K562 (cell line): ENCODE data around the gene CCDC194. TPM values are rescaled to one million over a fixed set of nuclear protein-coding genes. Genes with fewer than 3 reads are reported as not detected.

Source experiments
- ATAC-seq: fragments of 200-7000 bp; cut with Tn5 transposase; 3 replicates; pipeline ENCODE4 v1.9.1; 2020; ENCODE audit warnings: moderate library complexity
- BruUV-seq: library from RNA; stranded (reverse); fragments of 400-500 nt; replicated peaks from 2 replicates; lab custom pipeline; 2021; lab: Mats Ljungman, UMichigan
- CTCF ChIA-PET: fragments of 300-600 bp; formaldehyde crosslinking; extraction: SDS; loops from one replicate; lab custom pipeline; 2021; ENCODE audit warnings: low intra/inter-chr PET ratio; lab: Yijun Ruan, JAX
- POLR2A ChIA-PET: fragments of 300-600, 350-650 bp; sonication (Branson Sonifier 250); formaldehyde crosslinking; extraction: SDS; loops from one replicate; lab custom pipeline; 2021; ENCODE audit warnings: antibody characterized with exemption, inconsistent platforms; lab: Yijun Ruan, JAX
- DNase-seq, 4 experiments: peaks; one replicate each; pipeline versions ENCODE4 v3.0.0 to v3.0.0-alpha.2; 2011 to 2018; ENCODE audit warnings: low spot score in 3 of 4, mixed read lengths in 3 of 4; ENCODE audit errors: extremely low read depth in 1 of 4
- FAIRE-seq: peaks from 2 replicates; lab custom pipeline; 2011; peaks lifted over from hg19 to GRCh38; lab: Jason Lieb, UNC
- H2AFZ ChIP-seq: 2 replicates; pipeline ENCODE4 v1.6.0; 2011; ENCODE audit warnings: low read depth, low read length, control low read depth, inconsistent platforms
- H3K27ac ChIP-seq: fragments of 200-600 bp; 3 replicates; pipeline ENCODE4 v1.8.0; 2011; ENCODE audit warnings: low read depth, mild to moderate bottlenecking, control low read depth, inconsistent platforms, low read length, moderate library complexity, mixed read lengths; ENCODE audit errors: extremely low read depth
- H3K27me3 ChIP-seq, 2 experiments: fragments of 300-600 bp in 1 of 2; 2 replicates in 1 of 2; 3 replicates in 1 of 2; pipeline versions ENCODE4 v1.6.0 to v1.8.0; 2011; ENCODE audit warnings: inconsistent platforms in 2 of 2, low read length in 2 of 2, mild to moderate bottlenecking in 1 of 2, mixed read lengths in 1 of 2, moderate library complexity in 1 of 2; ENCODE audit not compliant: control insufficient read depth in 2 of 2, insufficient read depth in 2 of 2
- H3K36me3 ChIP-seq: fragments of 300-600 bp; 3 replicates; pipeline ENCODE4 v1.8.0; 2011; ENCODE audit warnings: mild to moderate bottlenecking, low read length, inconsistent platforms; ENCODE audit not compliant: control insufficient read depth, insufficient read depth
- H3K4me1 ChIP-seq, 2 experiments: fragments of 200-600 bp in 1 of 2; replicated peaks in 1 of 2; 2 replicates in 1 of 2; 3 replicates in 1 of 2; pipeline versions ENCODE4 v1.5.1 to v1.8.0; 2011; ENCODE audit warnings: inconsistent platforms in 2 of 2, low read length in 2 of 2, mild to moderate bottlenecking in 1 of 2, mixed read lengths in 1 of 2, moderate library complexity in 1 of 2; ENCODE audit not compliant: control insufficient read depth in 2 of 2, insufficient read depth in 2 of 2
- H3K4me2 ChIP-seq: 2 replicates; pipeline ENCODE4 v1.6.1; 2011; ENCODE audit warnings: low read length, control low read depth, inconsistent platforms, mixed read lengths; ENCODE audit not compliant: insufficient read depth
- H3K4me3 ChIP-seq: fragments of 200-600 bp; sonication (generic), shearing (Covaris generic); 2 replicates; pipeline ENCODE4 v1.5.1; 2016; ENCODE audit warnings: control low read depth, inconsistent platforms
- H3K79me2 ChIP-seq: fragments of 200-600 bp; 3 replicates; pipeline ENCODE4 v1.8.0; 2011; ENCODE audit warnings: low read length, inconsistent platforms; ENCODE audit not compliant: control insufficient read depth, insufficient read depth
- H3K9ac ChIP-seq, 2 experiments: 2 replicates each; pipeline versions ENCODE4 v1.6.0 to v1.6.1; 2011; ENCODE audit warnings: low read depth in 2 of 2, low read length in 2 of 2, control low read depth in 1 of 2, inconsistent platforms in 1 of 2, mild to moderate bottlenecking in 1 of 2, mixed read lengths in 1 of 2; ENCODE audit not compliant: insufficient read depth in 1 of 2
- H3K9me1 ChIP-seq: one replicate; pipeline ENCODE4 v1.6.0; 2011; ENCODE audit warnings: inconsistent platforms, mild to moderate bottlenecking, low read length, moderate library complexity; ENCODE audit not compliant: control insufficient read depth, insufficient read depth
- H3K9me3 ChIP-seq: replicated peaks from 2 replicates; pipeline ENCODE4 v1.5.1; 2011; ENCODE audit warnings: low read depth, low read length, inconsistent platforms; ENCODE audit not compliant: control insufficient read depth, insufficient read depth
- H4K20me1 ChIP-seq: replicated peaks from 2 replicates; pipeline ENCODE4 v1.6.1; 2011; ENCODE audit warnings: low read length, inconsistent platforms, mixed read lengths; ENCODE audit not compliant: control insufficient read depth, insufficient read depth
- MCM7 ChIP-seq, 2 experiments: fragments of 450-650 bp; IDR thresholded peaks; 2 replicates each; pipeline ENCODE4 v1.6.1; 2016 to 2018
- NCOA2 ChIP-seq, 2 experiments: fragments of 450-650 bp; IDR thresholded peaks; 2 replicates each; pipeline ENCODE4 v1.6.1; 2018; ENCODE audit warnings: mild to moderate bottlenecking in 2 of 2, moderate library complexity in 1 of 2; ENCODE audit not compliant: partially characterized antibody in 2 of 2
- NELFE ChIP-seq: IDR thresholded peaks from 2 replicates; pipeline ENCODE4 v1.6.1; 2011; ENCODE audit warnings: mild to moderate bottlenecking; ENCODE audit not compliant: insufficient read depth, insufficient read length
- NR2C1 ChIP-seq, 2 experiments: fragments of 450-650 bp; IDR thresholded peaks; 2 replicates each; pipeline ENCODE4 v1.6.1; 2017; ENCODE audit warnings: mild to moderate bottlenecking in 2 of 2, antibody characterized with exemption in 1 of 2, inconsistent platforms in 1 of 2, missing compliant biosample characterization in 1 of 2, missing genetic modification characterization in 1 of 2
- SAP30 ChIP-seq: fragments of 200-600 bp; sonication (generic); IDR thresholded peaks from 2 replicates; pipeline ENCODE4 v1.6.1; 2012; ENCODE audit warnings: borderline replicate concordance, low read depth, mild to moderate bottlenecking, moderate library complexity, low read length, control low read depth, inconsistent platforms; ENCODE audit not compliant: insufficient read depth, poor library complexity, severe bottlenecking
- TBL1XR1 ChIP-seq, 2 experiments: IDR thresholded peaks; 2 replicates each; pipeline ENCODE4 v1.6.1; 2012; ENCODE audit warnings: improper control_type of control experiment in 2 of 2, low read length in 2 of 2, mild to moderate bottlenecking in 1 of 2
- YBX1 ChIP-seq: fragments of 450-650 bp; IDR thresholded peaks from 2 replicates; pipeline ENCODE4 v1.7.1; 2016; ENCODE audit warnings: mild to moderate bottlenecking
- ZFX ChIP-seq: sonication (generic); formaldehyde crosslinking; IDR thresholded peaks from 2 replicates; pipeline ENCODE4 v1.8.0; 2022; ENCODE audit warnings: mild to moderate bottlenecking, missing genetic modification reagents, moderate library complexity
- ZNF217 ChIP-seq: sonication (generic); formaldehyde crosslinking; IDR thresholded peaks from 2 replicates; pipeline ENCODE4 v1.8.0; 2022; ENCODE audit warnings: mild to moderate bottlenecking, missing genetic modification reagents
- ZNF695 ChIP-seq: fragments of 450-650 bp; formaldehyde crosslinking; IDR thresholded peaks from 2 replicates; pipeline ENCODE4 v1.4.0; 2020; ENCODE audit warnings: mild to moderate bottlenecking, moderate library complexity
- WGBS: fragments of 100-300 bp; shearing (Covaris generic); methylation state at CpG from one replicate; pipeline ENCODE4 v1.1.6; 2016; ENCODE audit warnings: low coverage, mixed read lengths; ENCODE audit not compliant: insufficient coverage; ENCODE audit errors: missing lambda C conversion rate; 5-methylcytosine and 5-hydroxymethylcytosine counted together
- in situ Hi-C: fragments of 300-500 bp; cut with MboI; formaldehyde crosslinking; loops from 4 replicates; pipeline ENCODE4 v1.15.0; 2018; ENCODE audit warnings: inconsistent platforms, mixed read lengths
- intact Hi-C: fragments of 100-400 bp; cut with micrococcal nuclease; formaldehyde crosslinking; loops from 2 replicates; pipeline ENCODE4 v1.14.2; 2022
- polyA plus RNA-seq, 8 experiments: library from polyadenylated mRNA; depleted of rRNA in 4 of 8; stranded (reverse) in 5 of 8; unstranded in 3 of 8; fragments of >200 nt; fragmentation: Nextera tagmentation in 2 of 8; fragmentation: Illumina TruSeq in 1 of 8; extraction: Ambion mirVana in 2 of 8; extraction: Trizol in 1 of 8; gene quantifications; 2 replicates each; pipeline versions ENCODE4 v1.2.1 to v1.2.3, GENCODE V29; 2011 to 2014; ENCODE audit warnings: inconsistent platforms in 1 of 8, missing spikeins in 1 of 8
- total RNA-seq, 7 experiments: library from RNA; depleted of rRNA in 6 of 7; stranded (reverse); fragments of >200 nt in 6 of 7; fragmentation: Illumina TruSeq in 2 of 7; extraction: Trizol in 2 of 7; gene quantifications; 2 replicates each; pipeline versions ENCODE4 v1.2.1 to v1.2.3, GENCODE V29; 2011 to 2021; ENCODE audit warnings: low replicate concordance in 1 of 7

CCDC194 gene
- total and polyA plus RNA-seq, 9 of the 15 experiments (the other 6 are each of a cell fraction or from before 2014, with no cell fraction given): 0.13 to 1.3 (median 0.39) TPM; not detected in 3

DNA sequence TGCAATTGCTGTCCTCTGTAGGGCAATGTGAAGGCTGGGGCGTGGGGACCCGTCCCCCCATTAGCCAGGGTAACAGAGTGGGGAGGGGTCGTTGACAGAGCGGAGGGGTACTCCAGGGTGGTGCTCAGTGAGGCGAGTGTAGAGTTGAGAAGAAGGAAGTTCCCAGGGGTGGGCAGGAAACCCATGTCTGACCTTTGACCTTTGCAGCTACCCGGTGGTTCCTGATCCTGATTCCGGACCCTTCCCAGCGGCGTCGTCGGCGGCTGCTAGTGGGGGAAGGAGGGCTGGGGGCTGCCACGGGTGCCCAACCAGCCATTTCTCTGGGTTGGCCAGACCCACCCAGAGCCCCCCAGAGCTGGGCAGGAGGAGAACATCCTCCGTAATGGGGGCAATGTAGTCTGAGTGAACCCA, 14.8 kb downstream of the CCDC194 start (continued):
- TF ChIP-seq SAP30 (no peak), NCOA2 (IDR thresholded peaks at IDR 0.05; ENCODE audit: partially characterized antibody in 2 of 2) (no peak), NR2C1 (IDR thresholded peaks at IDR 0.05) (peak; percentile 81), NR2C1 (tag; IDR thresholded peaks at IDR 0.05) (peak; percentile 74)

DNA sequence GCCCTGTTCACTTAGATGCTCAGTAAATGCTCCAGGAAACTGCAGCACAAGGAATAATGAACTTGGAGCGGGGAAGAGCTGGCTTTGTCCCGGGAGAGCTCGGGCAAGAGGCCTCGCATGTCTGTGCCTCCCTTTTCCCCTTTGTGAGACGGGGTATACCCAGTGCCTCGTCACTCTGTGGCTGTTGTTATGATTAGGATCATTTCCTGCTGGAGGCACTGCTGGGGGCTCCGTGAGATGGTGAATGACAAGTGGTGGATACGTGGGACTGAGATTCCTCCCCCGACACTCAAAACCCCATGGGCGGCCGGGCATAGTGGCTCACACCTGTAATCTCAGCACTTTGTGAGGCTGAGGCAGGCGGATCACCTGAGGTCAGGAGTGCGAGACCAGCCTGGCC, 15.7 kb downstream of the CCDC194 start:
- Histone ChIP-seq H3K36me3 (no peaks in the 10 kb centered on the region), H3K4me3 (no peak overlapping the region), H4K20me1 (no peaks in the 10 kb centered on the region), H3K9me3 (peaks cover 3% of the 10 kb centered on the region; the same call in 1 of the 2 replicates), H3K27ac (no peak overlapping the region), H3K27me3 (no peaks in the 10 kb centered on the region; a peak in 1 of 5 replicates), H3K9ac (no peak overlapping the region), H3K4me2 (no peak overlapping the region), H3K9me1 (no peaks in the 10 kb centered on the region), H2AFZ (no peak overlapping the region), H3K4me1 (peaks cover 15 to 18% of the 10 kb centered on the region in 2 experiments; a peak in 4 of 5 replicates), H3K79me2 (no peaks in the 10 kb centered on the region)
- no TSS peak for BruUV-seq
- TF ChIP-seq ZFX (CRISPR knock-in tag): no peak
- no peak for TF ChIP-seq ZNF217 (CRISPR knock-in tag)
- TF ChIP-seq NELFE: no peak
- TF ChIP-seq TBL1XR1 (IDR thresholded peaks at IDR 0.05; ENCODE audit: low read length in 2 of 2): no peak
- no peak for TF ChIP-seq YBX1
- TF ChIP-seq MCM7 (IDR thresholded peaks at IDR 0.05): no peak
- no peak for TF ChIP-seq ZNF695
- intact Hi-C loops (no loop called here), in situ Hi-C loops (no loop called here)
- 47% methylated on average over 13 of the region's 13 CpGs for WGBS
- ChIA-PET CTCF (no interaction called here), POLR2A (interaction anchor here (1.4 kb wide), 1 partner anchor 25 kb away, joined by 6 read pairs; no protein-coding TSS in a partner anchor)
- DNase-seq (no peak), ATAC-seq (no peak), FAIRE-seq (no peak)
